Stimulated activated naive B cell treated with anti-CD40 and anti-IgM and Interleukin-4, amounts not matched to agents 10 μg/mL and 1 μg/mL and 100 μg/mL, for 72 hours (primary cell): Measurements from ENCODE around the gene TSPEAR.

Experiments
- ATAC-seq, 2 donors: fragments of 150-1000 bp; cut with Tn5 transposase; replicated peaks; 2 replicates each; pipeline ENCODE4 v1.10.0; 2021; ENCODE audit warnings: moderate library complexity in 1 of 2
- DNase-seq: peaks from one replicate; pipeline ENCODE4 v3.0.0; 2021
- H3K27ac Mint-ChIP-seq: one replicate; pipeline ENCODE4 v1.8.0; 2022; ENCODE audit warnings: mild to moderate bottlenecking, mixed read lengths
- H3K27me3 Mint-ChIP-seq, 2 donors: one replicate each; pipeline ENCODE4 v1.8.0; 2022; ENCODE audit warnings: mixed read lengths in 2 of 2
- H3K36me3 Mint-ChIP-seq, 2 donors: one replicate each; pipeline ENCODE4 v1.8.0; 2022; ENCODE audit warnings: mixed read lengths in 2 of 2, mild to moderate bottlenecking in 1 of 2
- H3K4me1 Mint-ChIP-seq, 2 donors: one replicate each; pipeline ENCODE4 v1.8.0; 2022; ENCODE audit warnings: mixed read lengths in 2 of 2, mild to moderate bottlenecking in 1 of 2
- H3K4me3 Mint-ChIP-seq, 2 donors: one replicate each; pipeline ENCODE4 v1.8.0; 2022; ENCODE audit warnings: mild to moderate bottlenecking in 2 of 2, mixed read lengths in 2 of 2, moderate library complexity in 1 of 2
- H3K9me3 Mint-ChIP-seq, 2 donors: one replicate each; pipeline ENCODE4 v1.8.0; 2022; ENCODE audit warnings: mixed read lengths in 2 of 2, mild to moderate bottlenecking in 1 of 2

TSPEAR gene

GRCh38 chr21:44456214-44456914 lies 255.0 kb downstream of the TSPEAR start:
- Mint-ChIP-seq H3K9me3 (peaks cover 0 to 6% of the 10 kb centered on the region in 2 donors), H3K27ac (no peak overlapping the region), H3K4me3 (peak overlapping the region; percentile 62 to 84), H3K27me3 (peaks cover 8 to 11% of the 10 kb centered on the region in 2 donors), H3K4me1 (peaks cover 2 to 15% of the 10 kb centered on the region in 2 donors), H3K36me3 (no peaks in the 10 kb centered on the region)
- DNase-seq (no peak), ATAC-seq (no peak)

GRCh38 chr21:44455524-44456213 lies 255.7 kb downstream of the TSPEAR start:
- Mint-ChIP-seq H3K4me1 (peaks cover 2 to 15% of the 10 kb centered on the region in 2 donors), H3K4me3 (peak overlapping the region; percentile 81 to 84), H3K27ac (peak overlapping the region; percentile 31), H3K9me3 (peaks cover 0 to 6% of the 10 kb centered on the region in 2 donors), H3K36me3 (no peaks in the 10 kb centered on the region), H3K27me3 (peaks cover 15 to 17% of the 10 kb centered on the region in 2 donors)
- DNase-seq (peak; percentile 38), ATAC-seq (peak; percentile 74 to 76)

GRCh38 chr21:44454747-44455523 lies 256.4 kb downstream of the TSPEAR start, which contains the start of gene LRRC3:
Gene LRRC3, plus strand, starts transcription at chr21:44455510. Its CDS starts 1,135 bp downstream, at chr21:44456645.
- Mint-ChIP-seq H3K27ac (peak within 1 kb of the TSS; percentile 31), H3K27me3 (peaks cover 19 to 20% of the 10 kb centered on the region in 2 donors), H3K36me3 (no peaks in the 10 kb centered on the region), H3K4me3 (peak within 1 kb of the TSS; percentile 81 to 84), H3K4me1 (peaks cover 2 to 15% of the 10 kb centered on the region in 2 donors), H3K9me3 (peaks cover 0 to 6% of the 10 kb centered on the region in 2 donors)
- ATAC-seq (peak; percentile 79 to 82), DNase-seq (peak; percentile 58)

GRCh38 chr21:44454058-44454457 lies 257.3 kb downstream of the TSPEAR start:
- Mint-ChIP-seq H3K36me3 (no peaks in the 10 kb centered on the region), H3K4me1 (peaks cover 2 to 15% of the 10 kb centered on the region in 2 donors), H3K4me3 (no peak overlapping the region), H3K27me3 (peaks cover 27 to 28% of the 10 kb centered on the region in 2 donors), H3K9me3 (peaks cover 0 to 6% of the 10 kb centered on the region in 2 donors), H3K27ac (no peak overlapping the region)
- no peak for DNase-seq
- no peak for ATAC-seq

GRCh38 chr21:44453120-44453519 lies 258.3 kb downstream of the TSPEAR start:
- Mint-ChIP-seq H3K4me3 (no peak overlapping the region), H3K4me1 (peaks cover 2 to 15% of the 10 kb centered on the region in 2 donors), H3K9me3 (peaks cover 0 to 6% of the 10 kb centered on the region in 2 donors), H3K27ac (no peak overlapping the region), H3K36me3 (no peaks in the 10 kb centered on the region), H3K27me3 (peaks cover 31 to 36% of the 10 kb centered on the region in 2 donors)
- DNase-seq, result no peak
- no peak for ATAC-seq

- Mint-ChIP-seq H3K4me3 (no peak overlapping the region), H3K27ac (peak overlapping the region; percentile 28), H3K4me1 (peaks cover 2 to 7% of the 10 kb centered on the region in 2 donors), H3K27me3 (peaks cover 36 to 46% of the 10 kb centered on the region in 2 donors), H3K36me3 (no peaks in the 10 kb centered on the region), H3K9me3 (peaks cover 0 to 6% of the 10 kb centered on the region in 2 donors)
- ATAC-seq, result no peak
- no peak for DNase-seq
These were observed 260.4 kb downstream of the TSPEAR start for GRCh38 chr21:44450999-44451398.

- no peak for DNase-seq
- ATAC-seq, result no peak
- Mint-ChIP-seq H3K36me3 (no peaks in the 10 kb centered on the region), H3K27me3 (peaks cover 37 to 46% of the 10 kb centered on the region in 2 donors), H3K4me3 (no peak overlapping the region), H3K27ac (no peak overlapping the region), H3K4me1 (peaks cover 2 to 6% of the 10 kb centered on the region in 2 donors), H3K9me3 (peaks cover 0 to 6% of the 10 kb centered on the region in 2 donors)
These were observed 261.0 kb downstream of the TSPEAR start for GRCh38 chr21:44450402-44450801.

GRCh38 chr21:44449473-44450363 lies 261.7 kb downstream of the TSPEAR start:
- Mint-ChIP-seq H3K4me3 (no peak overlapping the region), H3K27me3 (peaks cover 41 to 46% of the 10 kb centered on the region in 2 donors), H3K36me3 (no peaks in the 10 kb centered on the region), H3K9me3 (peaks cover 0 to 4% of the 10 kb centered on the region in 2 donors), H3K4me1 (peaks cover 0 to 2% of the 10 kb centered on the region in 2 donors), H3K27ac (peak overlapping the region; percentile 42)
- ATAC-seq (no peak), DNase-seq (no peak)

GRCh38 chr21:44448651-44449131 lies 262.7 kb downstream of the TSPEAR start:
- Mint-ChIP-seq H3K9me3 (no peaks in the 10 kb centered on the region), H3K4me3 (no peak overlapping the region), H3K27me3 (peaks cover 41 to 50% of the 10 kb centered on the region in 2 donors), H3K36me3 (no peaks in the 10 kb centered on the region), H3K4me1 (no peaks in the 10 kb centered on the region), H3K27ac (no peak overlapping the region)
- DNase-seq (no peak), ATAC-seq (no peak)
